Loucy (cell line): ENCODE measurements around the gene ZDHHC13.

Source experiments
- CTCF ChIP-seq: fragments of 200-600 bp; sonication (generic); conservative IDR thresholded peaks from 2 replicates; pipeline ENCODE4 v1.5.1; 2014; ENCODE audit warnings: mild to moderate bottlenecking, antibody characterized with exemption, low read length
- EZH2phosphoT487 ChIP-seq: fragments of 200-600 bp; IDR thresholded peaks from 2 replicates; pipeline ENCODE4 v1.6.1; 2018; ENCODE audit warnings: antibody characterized with exemption, mild to moderate bottlenecking, moderate library complexity, borderline replicate concordance

DNA sequence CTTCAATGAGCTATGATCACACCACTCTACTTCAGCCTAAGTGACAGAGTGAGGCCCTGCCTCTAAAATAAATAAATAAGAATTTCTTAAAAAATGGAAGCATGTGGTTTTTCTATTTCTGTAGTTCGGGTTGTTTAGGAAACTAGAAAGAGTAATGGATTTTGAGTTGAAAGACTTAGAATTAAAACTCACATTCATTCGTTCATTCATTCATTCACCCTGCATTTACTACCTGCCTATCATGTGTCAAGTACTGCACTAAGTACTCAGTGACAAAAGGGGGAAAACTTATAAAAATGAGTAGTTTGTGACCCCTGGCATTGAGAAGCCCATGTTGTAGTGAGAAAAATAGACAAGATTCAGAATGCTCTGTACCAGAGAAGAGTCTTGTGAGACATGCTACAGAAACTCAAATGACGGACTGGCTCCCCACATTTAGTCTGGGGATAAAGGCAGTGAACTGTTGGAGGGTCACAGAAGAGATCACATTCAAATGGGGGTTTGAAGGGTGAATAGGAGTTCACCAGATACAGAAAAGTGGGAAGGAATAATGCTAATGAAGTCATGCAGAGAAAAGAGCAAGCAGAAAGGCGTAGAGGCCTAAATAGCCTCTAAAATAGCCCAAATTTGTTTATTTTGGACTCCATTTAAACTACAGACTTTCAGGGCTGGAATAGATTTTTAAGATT, 77.8 kb downstream of the ZDHHC13 start:
- TF ChIP-seq EZH2phosphoT487 (no peak), CTCF (no peak)
